Measurements from ENCODE around the gene NDUFV3. TPM values are rescaled to one million over a fixed set of nuclear protein-coding genes. Genes with fewer than 3 reads are reported as not detected.

Gene NDUFV3
- 21.8 and 42.8 TPM in 2 replicates for total RNA-seq (ENCODE audit: low replicate concordance)

DNA sequence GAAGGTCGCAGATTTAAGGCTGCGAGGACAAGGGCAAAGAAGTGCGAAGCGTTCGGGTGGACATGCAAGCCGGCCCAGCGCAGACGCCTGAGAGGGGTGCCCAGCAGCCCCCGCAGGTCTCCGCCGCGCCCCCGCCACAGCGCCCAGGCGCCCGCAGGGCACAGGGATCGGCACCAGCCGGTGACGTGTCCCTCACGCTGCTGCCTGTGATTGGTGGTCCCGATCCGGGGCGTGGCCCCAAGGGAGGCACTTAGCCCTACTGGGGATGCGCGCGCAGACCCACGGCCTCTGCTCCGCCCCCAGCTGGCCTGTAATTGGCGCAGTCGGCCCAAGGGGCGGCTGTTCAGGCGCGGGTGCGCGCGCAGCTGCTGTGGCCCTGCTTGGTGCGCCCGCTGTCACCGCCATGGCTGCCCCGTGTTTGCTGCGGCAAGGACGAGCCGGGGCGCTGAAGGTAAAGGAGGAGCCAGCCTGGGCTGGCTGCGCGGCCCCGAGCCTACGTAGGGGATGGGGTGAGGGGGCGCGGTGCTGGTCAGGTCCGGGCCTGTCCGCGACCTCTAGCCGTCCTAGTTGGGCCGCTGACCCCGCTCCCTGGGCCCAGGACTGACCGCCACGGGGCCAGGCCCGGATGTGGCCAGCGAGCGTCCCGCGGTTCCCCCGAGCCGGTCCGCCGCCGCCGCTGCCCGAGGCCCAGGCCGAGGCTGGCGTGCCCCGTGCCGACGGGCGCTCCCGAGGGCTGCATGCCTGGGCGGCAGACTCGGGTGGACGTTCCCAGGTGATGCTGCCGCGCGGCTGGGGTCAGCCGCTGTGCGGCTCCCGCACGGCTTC is at the start of gene NDUFV3:
Gene NDUFV3 (plus strand): TSS at position 379 of the 825 bp plus-strand sequence. CDS start 25 bp downstream, at position 404.

DNA sequence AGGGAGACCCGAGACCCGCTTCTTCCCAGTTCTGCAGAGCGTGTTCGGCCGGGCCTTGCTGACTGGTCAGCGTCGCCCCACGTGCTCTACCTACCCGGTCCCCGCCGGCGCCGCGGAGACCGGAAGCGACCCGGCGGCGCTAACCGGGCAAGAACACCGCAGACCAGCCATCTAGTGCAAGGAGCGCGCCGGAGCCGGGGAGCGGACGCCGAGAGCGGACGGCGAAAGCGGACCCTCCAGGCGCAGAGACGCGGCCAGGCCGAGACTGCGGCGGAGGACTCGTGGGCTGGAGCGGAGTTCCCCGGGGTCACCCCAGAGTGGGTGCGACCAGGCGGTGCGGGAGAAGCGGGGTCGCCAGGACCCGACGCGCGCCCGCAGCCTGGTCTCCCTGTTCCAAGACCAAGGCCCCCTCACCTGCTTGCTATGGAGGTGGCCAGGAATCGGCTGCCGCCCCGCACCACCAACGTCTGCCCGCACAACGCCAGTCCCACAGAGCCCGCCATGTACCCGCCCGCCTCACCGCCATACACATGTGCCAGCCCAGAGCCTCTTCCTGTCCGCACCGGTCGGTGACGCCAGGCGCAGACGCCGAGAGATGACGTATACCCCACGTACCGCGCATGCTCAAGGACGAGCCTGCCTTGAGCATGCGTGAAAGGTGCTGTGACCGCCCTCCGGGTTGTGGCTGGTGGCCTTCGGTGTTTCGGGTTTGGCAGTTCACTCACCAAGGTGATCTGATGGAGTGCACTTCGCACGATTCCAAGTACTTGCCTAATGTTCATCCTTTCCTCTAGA is 13.9 kb upstream of the NDUFV3 start, which contains the start of gene WDR4:
Gene WDR4 (minus strand): TSS at position 547 of the 795 bp plus-strand sequence. CDS start 44 bp downstream, at position 503.

GRCh38 chr21:42925114-42925926 is 32.2 kb downstream of the NDUFV3 start, which contains the start of gene ERVH48-1:
ERVH48-1 (minus strand) TSS chr21:42925630; CDS start chr21:42919006, 6,624 bp downstream.

Other genes with a start within 250 kb of the NDUFV3 start
- gene PDE9A, start 239.7 kb upstream of the NDUFV3 start, total RNA-seq (ENCODE audit: low replicate concordance): 0.12 and 1.7 TPM in 2 replicates
- gene WDR4, start 13.8 kb upstream of the NDUFV3 start, total RNA-seq (ENCODE audit: low replicate concordance): 9.2 TPM in 2 replicates
- not detected in 2 replicates for gene ERVH48-1, start 32.3 kb downstream of the NDUFV3 start, total RNA-seq (ENCODE audit: low replicate concordance)
- gene PKNOX1, start 81.3 kb downstream of the NDUFV3 start, total RNA-seq (ENCODE audit: low replicate concordance): 12.6 and 15.3 TPM in 2 replicates
- 39.9 and 41.1 TPM in 2 replicates for gene CBS, start 182.5 kb downstream of the NDUFV3 start, total RNA-seq (ENCODE audit: low replicate concordance)
- gene U2AF1, start 214.3 kb downstream of the NDUFV3 start, total RNA-seq (ENCODE audit: low replicate concordance): 10.0 and 10.2 TPM in 2 replicates